Activated naive CD4-positive, alpha-beta T cell treated with anti-CD3 and anti-CD28 coated beads, Interleukin-2, amount 10 ng/mL, durations not matched to agents 7 days and 5 days (primary cell): ENCODE data around the gene ADPRS.

ENCODE experiments used
- CTCF ChIA-PET: fragments of 350-600 bp; sonication (Branson Sonifier 250); formaldehyde crosslinking; loops from one replicate; lab custom pipeline; 2021; ENCODE audit warnings: antibody characterized with exemption; lab: Charles Lee
- DNase-seq: peaks from one replicate; pipeline ENCODE4 v3.0.0-alpha.2; 2020
- H3K27ac Mint-ChIP-seq: one replicate; pipeline ENCODE4 v1.8.0; 2021; ENCODE audit warnings: mild to moderate bottlenecking, moderate library complexity, mixed read lengths
- H3K27me3 Mint-ChIP-seq: one replicate; pipeline ENCODE4 v1.8.0; 2021; ENCODE audit warnings: mild to moderate bottlenecking, mixed read lengths
- H3K36me3 Mint-ChIP-seq: one replicate; pipeline ENCODE4 v1.8.0; 2021; ENCODE audit warnings: mixed read lengths
- H3K4me1 Mint-ChIP-seq: one replicate; pipeline ENCODE4 v1.8.0; 2021; ENCODE audit warnings: mixed read lengths
- H3K4me3 Mint-ChIP-seq: one replicate; pipeline ENCODE4 v1.8.0; 2021; ENCODE audit warnings: mild to moderate bottlenecking, moderate library complexity, mixed read lengths
- H3K9me3 Mint-ChIP-seq: one replicate; pipeline ENCODE4 v1.8.0; 2021; ENCODE audit warnings: mixed read lengths

ADPRS gene, protein sequence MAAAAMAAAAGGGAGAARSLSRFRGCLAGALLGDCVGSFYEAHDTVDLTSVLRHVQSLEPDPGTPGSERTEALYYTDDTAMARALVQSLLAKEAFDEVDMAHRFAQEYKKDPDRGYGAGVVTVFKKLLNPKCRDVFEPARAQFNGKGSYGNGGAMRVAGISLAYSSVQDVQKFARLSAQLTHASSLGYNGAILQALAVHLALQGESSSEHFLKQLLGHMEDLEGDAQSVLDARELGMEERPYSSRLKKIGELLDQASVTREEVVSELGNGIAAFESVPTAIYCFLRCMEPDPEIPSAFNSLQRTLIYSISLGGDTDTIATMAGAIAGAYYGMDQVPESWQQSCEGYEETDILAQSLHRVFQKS

DNA sequence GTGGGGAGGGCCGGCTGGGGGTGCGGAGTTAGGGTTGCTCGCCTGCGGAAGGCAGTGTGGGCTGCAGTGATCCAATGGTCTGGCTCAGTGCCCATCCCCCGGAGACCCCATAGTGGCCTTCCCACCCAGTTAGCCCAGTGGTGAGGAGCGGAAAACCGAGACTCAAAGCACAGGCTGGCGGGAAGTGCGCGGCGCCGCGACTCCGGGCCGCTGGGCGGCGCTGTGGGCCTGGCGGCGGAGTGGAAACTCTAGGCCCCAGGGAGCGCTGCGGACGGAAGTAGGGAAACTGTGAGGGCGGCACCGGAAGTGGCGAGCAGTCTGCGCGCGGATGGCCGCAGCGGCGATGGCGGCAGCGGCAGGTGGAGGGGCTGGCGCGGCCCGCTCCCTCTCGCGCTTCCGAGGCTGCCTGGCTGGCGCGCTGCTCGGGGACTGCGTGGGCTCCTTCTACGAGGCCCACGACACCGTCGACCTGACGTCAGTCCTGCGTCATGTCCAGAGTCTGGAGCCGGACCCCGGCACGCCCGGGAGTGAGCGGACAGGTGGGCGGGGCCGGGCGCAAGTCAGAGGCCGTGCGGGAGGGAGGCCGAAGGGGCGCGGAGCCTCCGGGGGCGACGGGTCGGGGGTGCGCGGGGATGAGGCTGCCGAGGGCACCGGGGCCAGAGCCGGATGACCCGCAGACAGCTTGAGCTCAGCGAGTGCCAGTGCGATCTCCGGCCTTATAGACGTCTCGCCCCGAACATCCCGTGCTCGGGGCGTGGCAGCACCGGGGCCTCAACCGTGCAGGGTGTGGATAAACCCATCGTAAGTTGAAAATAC lies at the start of gene ADPRS:
ADPRS (plus strand) TSS at position 316 of the 816 bp plus-strand sequence; CDS start at position 329, 13 bp downstream.
- peak within 1 kb of the TSS; percentile 81 for H3K4me3 Mint-ChIP-seq
- CTCF ChIA-PET: interaction anchor here (0.6 kb wide), 1 partner anchor 157 kb away, joined by 4 read pairs; no protein-coding TSS in a partner anchor
- peak; percentile 93 for DNase-seq
- peaks cover 28% of the 10 kb centered on the region for H3K4me1 Mint-ChIP-seq
- peaks cover 25% of the 10 kb centered on the region for H3K36me3 Mint-ChIP-seq
- no peaks in the 10 kb centered on the region for H3K9me3 Mint-ChIP-seq
- peaks cover 35% of the 10 kb centered on the region for H3K27me3 Mint-ChIP-seq
- peak within 1 kb of the TSS; percentile 85 for H3K27ac Mint-ChIP-seq

DNA sequence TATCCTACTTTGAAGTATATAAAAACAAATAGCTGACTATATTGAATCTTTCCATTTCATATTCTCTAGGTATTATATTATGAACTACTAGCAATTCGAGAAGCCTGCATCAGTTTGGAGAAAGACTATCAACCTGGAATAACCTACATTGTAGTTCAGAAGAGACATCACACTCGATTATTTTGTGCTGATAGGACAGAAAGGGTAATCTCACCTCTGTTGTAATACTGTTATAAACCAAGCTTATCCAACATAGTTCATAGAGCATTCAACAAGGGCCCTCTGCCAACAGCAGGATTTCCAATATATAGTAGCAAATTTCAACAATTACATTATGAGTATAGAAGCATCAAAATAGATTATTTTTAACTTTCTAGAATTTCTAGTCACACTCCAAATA lies 48.5 kb upstream of the ADPRS start:
- no peak overlapping the region for H3K4me3 Mint-ChIP-seq
- CTCF ChIA-PET: no interaction called here
- no peak for DNase-seq
- no peaks in the 10 kb centered on the region for H3K9me3 Mint-ChIP-seq
- H3K27ac Mint-ChIP-seq: no peak overlapping the region
- H3K27me3 Mint-ChIP-seq: no peaks in the 10 kb centered on the region
- H3K4me1 Mint-ChIP-seq: no peaks in the 10 kb centered on the region
- peaks cover 22% of the 10 kb centered on the region for H3K36me3 Mint-ChIP-seq

DNA sequence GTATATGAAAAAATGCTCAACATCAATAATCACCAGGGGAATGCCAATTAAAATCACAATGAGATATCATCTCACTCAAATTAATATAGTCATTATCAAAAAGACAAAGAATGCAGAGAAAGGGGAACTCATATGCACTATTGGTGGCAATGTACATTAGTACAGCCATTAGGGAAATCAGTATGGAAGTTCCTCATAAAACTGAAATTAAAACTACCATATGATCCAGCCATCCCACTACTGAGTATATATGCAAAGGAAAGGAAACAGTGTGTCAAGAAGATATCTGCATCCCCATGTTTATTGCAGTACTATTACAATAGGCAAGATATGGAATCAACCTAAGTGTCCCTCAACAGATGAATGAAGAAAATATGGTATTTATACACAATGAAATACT lies 36.9 kb upstream of the ADPRS start:
- H3K36me3 Mint-ChIP-seq: peaks cover 23% of the 10 kb centered on the region
- CTCF ChIA-PET: no interaction called here
- H3K4me1 Mint-ChIP-seq: no peaks in the 10 kb centered on the region
- DNase-seq: no peak
- no peaks in the 10 kb centered on the region for H3K27me3 Mint-ChIP-seq
- peaks cover 1% of the 10 kb centered on the region for H3K9me3 Mint-ChIP-seq
- no peak overlapping the region for H3K4me3 Mint-ChIP-seq
- H3K27ac Mint-ChIP-seq: no peak overlapping the region

DNA sequence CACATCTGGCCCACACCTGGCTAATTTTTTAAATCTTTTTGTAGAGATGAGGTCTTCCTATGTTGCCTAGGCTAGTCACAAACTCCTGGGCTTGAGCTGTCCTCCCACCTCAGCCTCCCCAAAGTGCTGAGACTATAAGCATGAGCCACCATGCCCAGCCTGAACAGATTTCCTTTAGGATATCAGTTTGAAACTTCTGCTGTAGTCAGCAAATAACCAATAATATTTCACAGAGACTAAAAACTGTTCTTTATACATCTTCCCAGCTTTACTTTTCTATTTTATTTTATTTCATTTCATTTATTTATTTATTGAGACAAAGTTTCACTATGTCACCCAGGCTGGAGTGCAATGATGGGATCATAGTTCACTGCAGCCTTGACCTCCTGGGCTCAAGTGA lies 34.7 kb upstream of the ADPRS start:
- Mint-ChIP-seq H3K27ac (no peak overlapping the region), H3K27me3 (no peaks in the 10 kb centered on the region), H3K36me3 (peaks cover 7% of the 10 kb centered on the region), H3K4me1 (no peaks in the 10 kb centered on the region), H3K9me3 (no peaks in the 10 kb centered on the region), H3K4me3 (no peak overlapping the region)
- CTCF ChIA-PET: no interaction called here
- no peak for DNase-seq

DNA sequence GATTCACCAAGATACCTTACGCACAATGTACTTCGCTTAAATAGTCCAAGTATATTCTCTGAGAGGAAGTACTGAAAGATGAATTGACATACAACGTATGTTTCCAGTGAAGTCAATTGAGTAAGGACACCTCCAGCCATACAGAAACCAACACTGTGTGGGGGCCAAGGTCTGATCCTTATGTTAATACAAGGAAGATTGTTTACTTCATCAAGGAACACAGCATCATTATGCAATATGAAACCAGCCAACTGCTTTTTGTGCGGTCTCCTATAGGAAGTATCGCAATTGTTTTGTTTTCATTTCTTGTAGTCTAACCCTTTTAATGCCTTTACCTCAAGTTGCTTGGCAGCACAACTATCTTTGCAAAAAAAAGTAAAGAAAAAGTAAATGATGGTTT lies 33.0 kb upstream of the ADPRS start:
- Mint-ChIP-seq H3K36me3 (peaks cover 4% of the 10 kb centered on the region), H3K27me3 (no peaks in the 10 kb centered on the region), H3K9me3 (no peaks in the 10 kb centered on the region), H3K4me3 (no peak overlapping the region), H3K4me1 (no peaks in the 10 kb centered on the region), H3K27ac (no peak overlapping the region)
- DNase-seq: no peak
- CTCF ChIA-PET: no interaction called here

DNA sequence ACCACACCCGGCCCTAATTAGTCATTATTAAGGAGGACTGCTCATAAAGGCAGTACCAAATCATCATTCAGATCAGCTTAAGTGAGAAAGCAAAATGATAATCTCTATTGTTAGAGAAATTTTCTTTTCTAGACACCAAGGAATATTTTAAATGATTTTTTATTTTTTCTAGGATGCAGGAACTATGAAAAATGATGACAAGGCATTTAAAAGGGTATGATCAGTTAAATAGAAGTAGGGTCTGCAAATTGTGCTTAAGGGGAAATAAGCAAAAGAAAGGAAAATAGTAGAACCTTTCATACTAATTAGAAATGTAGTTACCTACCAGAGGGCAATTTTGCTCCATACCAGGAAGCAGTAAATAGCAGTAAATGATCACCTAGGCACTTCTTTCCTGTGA lies 26.4 kb upstream of the ADPRS start:
- CTCF ChIA-PET: interaction anchor here (0.7 kb wide), 1 partner anchor 233 kb away, joined by 4 read pairs; no protein-coding TSS in a partner anchor
- Mint-ChIP-seq H3K27me3 (no peaks in the 10 kb centered on the region), H3K4me1 (no peaks in the 10 kb centered on the region), H3K36me3 (no peaks in the 10 kb centered on the region), H3K27ac (no peak overlapping the region), H3K9me3 (no peaks in the 10 kb centered on the region), H3K4me3 (no peak overlapping the region)
- DNase-seq: no peak

DNA sequence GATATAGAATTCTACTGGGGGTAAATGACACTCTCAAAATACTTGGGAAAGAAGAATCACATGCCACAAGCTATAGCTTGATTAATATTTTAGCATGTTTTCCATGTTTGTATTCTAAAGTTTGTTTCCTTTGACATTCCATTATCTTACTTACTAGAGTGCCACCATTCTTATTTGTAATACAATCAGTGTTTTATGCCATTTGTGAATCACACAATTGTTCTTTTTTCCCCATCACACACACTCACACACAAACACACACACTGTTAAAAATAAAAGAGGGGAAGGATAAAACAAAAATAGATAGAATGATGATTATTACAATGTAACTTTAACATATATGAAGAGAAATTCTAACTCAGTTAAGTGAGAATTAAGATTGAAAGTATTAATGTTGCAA lies 20.8 kb upstream of the ADPRS start:
- no peak overlapping the region for H3K4me3 Mint-ChIP-seq
- H3K27me3 Mint-ChIP-seq: no peaks in the 10 kb centered on the region
- H3K9me3 Mint-ChIP-seq: no peaks in the 10 kb centered on the region
- no peaks in the 10 kb centered on the region for H3K36me3 Mint-ChIP-seq
- no peak for DNase-seq
- H3K4me1 Mint-ChIP-seq: no peaks in the 10 kb centered on the region
- no peak overlapping the region for H3K27ac Mint-ChIP-seq
- CTCF ChIA-PET: no interaction called here

DNA sequence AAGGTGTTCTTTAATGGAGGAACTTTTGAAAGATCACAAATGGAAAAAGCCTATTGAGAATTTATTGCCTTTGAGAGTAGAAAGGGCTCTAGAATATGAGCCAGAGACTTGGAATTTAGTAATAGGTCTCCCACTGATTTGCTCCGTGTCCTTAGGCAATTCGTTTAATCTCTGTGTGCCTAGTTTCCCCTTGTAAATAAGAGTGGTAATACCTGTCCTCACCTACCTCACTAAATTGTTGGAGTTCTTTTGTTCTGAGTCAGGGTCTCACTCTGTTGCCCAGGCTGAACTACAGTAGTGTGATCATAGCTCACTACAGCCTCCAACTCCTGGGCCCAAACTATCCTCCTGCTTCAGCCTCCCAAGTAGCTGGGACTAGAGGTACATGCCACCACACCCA lies 19.8 kb upstream of the ADPRS start:
- H3K9me3 Mint-ChIP-seq: no peaks in the 10 kb centered on the region
- CTCF ChIA-PET: interaction anchor here (0.7 kb wide), 1 partner anchor 11 kb away, joined by 3 read pairs; no protein-coding TSS in a partner anchor
- H3K4me1 Mint-ChIP-seq: no peaks in the 10 kb centered on the region
- DNase-seq: no peak
- H3K36me3 Mint-ChIP-seq: no peaks in the 10 kb centered on the region
- H3K4me3 Mint-ChIP-seq: no peak overlapping the region
- H3K27me3 Mint-ChIP-seq: no peaks in the 10 kb centered on the region
- no peak overlapping the region for H3K27ac Mint-ChIP-seq

DNA sequence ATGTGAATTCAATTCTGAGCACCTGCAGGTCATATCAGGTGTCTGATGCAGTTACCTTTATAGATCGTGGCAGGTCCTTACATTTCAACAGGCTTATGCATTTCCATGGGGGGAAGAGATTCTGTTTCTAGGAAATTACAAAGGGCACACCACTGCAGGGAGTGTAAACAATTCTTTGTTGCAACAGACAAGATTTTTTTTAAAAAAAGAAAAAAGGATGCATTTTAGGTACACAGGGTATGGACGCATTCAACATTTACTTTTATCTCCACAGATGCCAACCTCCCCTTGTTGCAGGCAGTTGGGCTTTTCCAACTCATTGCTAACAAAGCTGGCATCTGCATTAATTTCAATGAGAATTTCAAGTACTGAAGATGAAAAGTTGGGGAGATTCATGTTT lies 18.3 kb upstream of the ADPRS start:
- Mint-ChIP-seq H3K4me1 (no peaks in the 10 kb centered on the region), H3K27me3 (no peaks in the 10 kb centered on the region), H3K9me3 (no peaks in the 10 kb centered on the region), H3K4me3 (no peak overlapping the region), H3K27ac (no peak overlapping the region), H3K36me3 (no peaks in the 10 kb centered on the region)
- DNase-seq: no peak
- CTCF ChIA-PET: no interaction called here

DNA sequence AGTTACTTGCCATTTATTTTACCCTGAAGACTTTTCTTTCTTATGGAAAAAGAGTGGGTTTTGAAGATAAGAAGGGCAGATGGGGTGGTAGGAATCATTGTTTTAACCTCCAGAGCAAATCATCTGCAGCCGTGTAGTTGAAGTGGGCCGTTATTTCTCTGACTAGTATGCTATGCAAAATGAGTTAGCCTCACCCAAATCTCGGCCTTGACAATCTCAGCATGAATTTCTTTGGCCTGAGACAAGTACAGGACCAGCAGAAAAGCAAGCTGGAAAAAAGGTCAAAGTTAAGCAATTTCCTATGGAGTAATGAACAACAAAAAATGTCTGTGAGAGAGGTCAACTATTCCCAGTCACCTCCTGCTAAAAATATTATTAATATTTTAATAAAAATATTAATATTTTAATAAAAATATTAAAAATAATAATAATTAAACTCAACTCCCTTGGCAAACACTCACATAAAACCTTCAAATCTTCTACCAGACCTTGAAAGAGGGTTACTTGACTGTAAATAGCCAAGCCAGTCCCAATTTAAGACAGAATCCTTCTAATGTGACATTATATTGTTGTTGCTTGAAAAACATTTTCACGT lies 11.6 kb upstream of the ADPRS start:
- Mint-ChIP-seq H3K4me1 (no peaks in the 10 kb centered on the region), H3K27ac (no peak overlapping the region), H3K9me3 (no peaks in the 10 kb centered on the region), H3K27me3 (peaks cover 8% of the 10 kb centered on the region), H3K4me3 (no peak overlapping the region), H3K36me3 (no peaks in the 10 kb centered on the region)
- DNase-seq: no peak
- CTCF ChIA-PET: no interaction called here

DNA sequence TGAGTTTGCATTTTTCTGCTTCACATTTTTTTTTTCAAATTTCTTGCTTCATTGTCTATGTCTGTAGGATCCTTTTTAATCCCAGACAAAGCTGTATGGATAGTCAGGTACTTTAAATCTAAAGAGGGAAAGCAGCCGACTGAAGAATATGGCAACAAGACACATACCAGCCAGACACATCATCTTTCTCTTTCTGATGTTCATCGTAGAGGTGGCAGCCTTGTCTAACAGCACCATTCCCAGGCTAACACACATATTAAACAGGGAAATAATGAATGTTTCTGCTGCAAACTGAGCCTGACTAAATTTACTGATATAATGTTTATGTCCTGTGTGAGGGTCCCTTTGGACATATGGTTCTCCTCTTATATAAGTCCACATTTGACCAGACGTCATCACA lies 8.5 kb upstream of the ADPRS start:
- CTCF ChIA-PET: no interaction called here
- H3K27me3 Mint-ChIP-seq: peaks cover 40% of the 10 kb centered on the region
- no peaks in the 10 kb centered on the region for H3K36me3 Mint-ChIP-seq
- no peak for DNase-seq
- no peaks in the 10 kb centered on the region for H3K9me3 Mint-ChIP-seq
- H3K27ac Mint-ChIP-seq: no peak overlapping the region
- no peak overlapping the region for H3K4me3 Mint-ChIP-seq
- H3K4me1 Mint-ChIP-seq: no peaks in the 10 kb centered on the region

DNA sequence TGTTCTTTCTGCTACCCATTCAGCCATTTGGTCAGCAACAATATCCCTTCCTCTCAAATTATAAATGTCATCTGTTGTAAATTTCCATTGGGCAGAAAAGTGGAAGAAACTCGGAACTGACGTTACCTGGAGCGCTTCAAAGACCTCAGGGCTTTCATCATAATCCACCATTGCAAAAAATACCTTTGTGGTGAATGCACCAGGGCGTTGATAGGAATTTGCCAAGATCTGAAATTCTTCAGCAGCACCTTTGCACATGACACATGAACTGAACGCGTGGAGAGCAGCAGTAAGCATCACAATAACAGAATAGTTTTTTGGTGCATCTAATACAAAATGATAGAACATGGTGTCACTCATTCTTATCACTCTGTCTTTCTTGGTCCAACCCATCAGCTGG lies 7.9 kb upstream of the ADPRS start:
- Mint-ChIP-seq H3K27ac (no peak overlapping the region), H3K4me3 (no peak overlapping the region), H3K9me3 (no peaks in the 10 kb centered on the region), H3K4me1 (no peaks in the 10 kb centered on the region), H3K36me3 (no peaks in the 10 kb centered on the region), H3K27me3 (peaks cover 45% of the 10 kb centered on the region)
- no peak for DNase-seq
- CTCF ChIA-PET: no interaction called here

DNA sequence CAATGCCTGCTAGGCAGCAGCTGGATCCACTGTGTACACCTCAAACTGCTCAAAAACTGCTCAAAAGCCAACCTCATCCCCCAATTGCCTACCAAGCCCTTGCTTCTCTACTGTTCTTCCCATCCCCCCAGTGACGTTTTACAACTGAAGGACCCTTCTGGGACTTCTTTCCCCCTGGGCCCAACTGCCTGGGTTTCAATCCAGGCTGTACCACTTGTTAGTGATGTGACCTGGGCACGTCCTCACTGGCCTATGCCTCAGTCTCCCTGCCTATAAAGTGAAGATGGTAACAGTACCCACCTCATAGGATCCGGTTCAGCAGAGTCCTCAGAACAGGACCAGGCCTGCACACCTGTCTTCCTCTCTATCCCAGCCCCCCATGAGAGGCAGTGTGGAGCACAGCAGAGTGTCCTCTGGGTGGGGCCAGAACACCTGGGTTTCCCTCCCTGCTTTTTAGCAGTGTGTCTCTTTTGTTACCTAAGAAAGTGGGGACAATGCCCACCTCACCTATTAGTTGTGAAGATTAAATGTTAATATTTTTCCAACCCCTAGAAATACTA lies 6.7 kb upstream of the ADPRS start:
- no peak for DNase-seq
- H3K9me3 Mint-ChIP-seq: no peaks in the 10 kb centered on the region
- no peaks in the 10 kb centered on the region for H3K36me3 Mint-ChIP-seq
- H3K4me1 Mint-ChIP-seq: peaks cover 1% of the 10 kb centered on the region
- no peak overlapping the region for H3K27ac Mint-ChIP-seq
- H3K27me3 Mint-ChIP-seq: peaks cover 57% of the 10 kb centered on the region
- no peak overlapping the region for H3K4me3 Mint-ChIP-seq
- CTCF ChIA-PET: no interaction called here

DNA sequence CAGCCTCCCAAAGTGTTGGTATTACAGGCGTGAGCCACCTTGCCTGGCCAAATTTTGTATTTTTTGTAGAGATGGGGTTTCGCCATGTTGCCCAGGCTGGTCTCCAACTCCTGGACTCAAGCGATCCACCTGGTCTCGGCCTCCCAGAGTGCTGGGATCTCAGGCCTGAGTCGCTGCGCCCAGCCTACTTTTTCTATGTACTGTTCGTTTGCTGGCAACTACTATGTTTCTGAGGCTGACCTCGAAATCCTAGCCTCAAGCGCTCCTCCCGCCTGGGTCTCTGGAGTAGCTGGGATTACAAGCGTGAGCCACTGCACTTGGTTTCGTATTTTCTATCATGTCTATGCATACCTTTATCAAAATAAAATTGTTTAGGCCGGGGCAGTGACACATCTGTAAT lies 5.5 kb upstream of the ADPRS start:
- CTCF ChIA-PET: interaction anchor here (0.6 kb wide), 1 partner anchor 123 kb away, joined by 3 read pairs; no protein-coding TSS in a partner anchor
- Mint-ChIP-seq H3K4me1 (peaks cover 4% of the 10 kb centered on the region), H3K27me3 (peaks cover 61% of the 10 kb centered on the region), H3K4me3 (no peak overlapping the region), H3K36me3 (no peaks in the 10 kb centered on the region), H3K27ac (no peak overlapping the region), H3K9me3 (no peaks in the 10 kb centered on the region)
- DNase-seq: no peak
